ENCODE results near the gene ANKRD16. TPM values are rescaled to one million over a fixed set of nuclear protein-coding genes. Genes with fewer than 3 reads are reported as not detected.

Gene ANKRD16
- total and polyA plus RNA-seq, 2 donors from 2014 or later: 6.7 to 7.1 TPM

- H3K27me3 ChIP-seq (ENCODE audit: control insufficient read depth, insufficient read depth, low read length): no peaks in the 10 kb centered on the region
- peak within 1 kb of the TSS; percentile 90 to 95 (median 91) for H3K9ac ChIP-seq (ENCODE audit: low read length in 3 of 3)
- H3K4me3 ChIP-seq (ENCODE audit: low read length in 3 of 3): peak within 1 kb of the TSS; percentile 74 to 96 (median 96)
- FAIRE-seq (no peak), DNase-seq (peak; percentile 97 to 99 (median 98))
- no peaks in the 10 kb centered on the region for H3K36me3 ChIP-seq (ENCODE audit: control insufficient read depth in 2 of 3, insufficient read depth in 3 of 3, low read length in 3 of 3)
- no peak for TF ChIP-seq CTCF (IDR thresholded peaks at IDR 0.05; ENCODE audit: borderline replicate concordance, extremely low read depth, insufficient read depth)
- peak within 1 kb of the TSS; percentile 98 for H3K27ac ChIP-seq (ENCODE audit: low read depth in 2 of 2, low read length in 2 of 2)
- H3K9me3 ChIP-seq (ENCODE audit: control insufficient read depth in 2 of 3, insufficient read depth in 1 of 3, low read length in 3 of 3): no peaks in the 10 kb centered on the region
- intact Hi-C loops (cut with DNase I): no loop called here
- peaks cover 0 to 19% (median 19%) of the 10 kb centered on the region in 3 donors for H3K4me1 ChIP-seq (ENCODE audit: control insufficient read depth in 2 of 3, insufficient read depth in 2 of 3, low read depth in 1 of 3, low read length in 3 of 3)
Observed at GRCh38 chr10:5813341-5814109, 76.2 kb downstream of the ANKRD16 start, which contains the start of gene GDI2. Gene GDI2 (minus strand): TSS chr10:5813434. CDS start chr10:5813258, 176 bp downstream.

- peak overlapping the region; percentile 98 for H3K27ac ChIP-seq (ENCODE audit: low read depth in 2 of 2, low read length in 2 of 2)
- TF ChIP-seq CTCF (IDR thresholded peaks at IDR 0.05; ENCODE audit: borderline replicate concordance, extremely low read depth, insufficient read depth): no peak
- no peak for FAIRE-seq
- H3K27me3 ChIP-seq (ENCODE audit: control insufficient read depth, insufficient read depth, low read length): no peaks in the 10 kb centered on the region
- H3K4me1 ChIP-seq (ENCODE audit: control insufficient read depth in 2 of 3, insufficient read depth in 2 of 3, low read depth in 1 of 3, low read length in 3 of 3): peaks cover 0 to 19% (median 19%) of the 10 kb centered on the region in 3 donors
- H3K9me3 ChIP-seq (ENCODE audit: control insufficient read depth in 2 of 3, insufficient read depth in 1 of 3, low read length in 3 of 3): no peaks in the 10 kb centered on the region
- H3K4me3 ChIP-seq (ENCODE audit: low read length in 3 of 3): peak overlapping the region; percentile 74 to 96 (median 96)
- DNase-seq: no peak
- intact Hi-C loops (cut with DNase I): no loop called here
- H3K9ac ChIP-seq (ENCODE audit: low read length in 3 of 3): peak overlapping the region; percentile 74 to 91 (median 81)
- peaks cover 0 to 2% (median 0%) of the 10 kb centered on the region in 3 donors for H3K36me3 ChIP-seq (ENCODE audit: control insufficient read depth in 2 of 3, insufficient read depth in 3 of 3, low read length in 3 of 3)
Observed at GRCh38 chr10:5813091-5813340, 76.7 kb downstream of the ANKRD16 start.

GRCh38 chr10:5812283-5813090 lies 77.2 kb downstream of the ANKRD16 start:
- Histone ChIP-seq H3K36me3 (ENCODE audit: control insufficient read depth in 2 of 3, insufficient read depth in 3 of 3, low read length in 3 of 3) (peaks cover 0 to 2% (median 0%) of the 10 kb centered on the region in 3 donors), H3K27me3 (ENCODE audit: control insufficient read depth, insufficient read depth, low read length) (no peaks in the 10 kb centered on the region), H3K4me1 (ENCODE audit: control insufficient read depth in 2 of 3, insufficient read depth in 2 of 3, low read depth in 1 of 3, low read length in 3 of 3) (peaks cover 0 to 20% (median 19%) of the 10 kb centered on the region in 3 donors), H3K9me3 (ENCODE audit: control insufficient read depth in 2 of 3, insufficient read depth in 1 of 3, low read length in 3 of 3) (no peaks in the 10 kb centered on the region), H3K27ac (ENCODE audit: low read depth in 2 of 2, low read length in 2 of 2) (peak overlapping the region; percentile 98), H3K4me3 (ENCODE audit: low read length in 3 of 3) (peak overlapping the region; percentile 74 to 96 (median 96)), H3K9ac (ENCODE audit: low read length in 3 of 3) (peak overlapping the region; percentile 74 to 95 (median 91))
- DNase-seq: peak; percentile 38 to 92 (median 70)
- intact Hi-C loops (cut with DNase I): no loop called here
- no peak for FAIRE-seq
- TF ChIP-seq CTCF (IDR thresholded peaks at IDR 0.05; ENCODE audit: borderline replicate concordance, extremely low read depth, insufficient read depth): no peak

Other genes with a start within 250 kb of the ANKRD16 start
- gene ASB13, start 223.3 kb downstream of the ANKRD16 start, total RNA-seq: 47.7 TPM
- gene ASB13, start 223.3 kb downstream of the ANKRD16 start, polyA plus RNA-seq (ENCODE audit: insufficient read depth, low read depth, low replicate concordance): 95.1 TPM
- gene TASOR2, start 205.1 kb downstream of the ANKRD16 start, total RNA-seq: 58.8 TPM
- 3.9 TPM for gene TASOR2, start 205.1 kb downstream of the ANKRD16 start, polyA plus RNA-seq (ENCODE audit: insufficient read depth, low read depth, low replicate concordance)
- 168 TPM for gene GDI2, start 76.5 kb downstream of the ANKRD16 start, total RNA-seq
- 143 TPM for gene GDI2, start 76.5 kb downstream of the ANKRD16 start, polyA plus RNA-seq (ENCODE audit: insufficient read depth, low read depth, low replicate concordance)
- 76.5 TPM for gene FBH1, start 350 bp upstream of the ANKRD16 start, total RNA-seq
- 70.7 TPM for gene FBH1, start 350 bp upstream of the ANKRD16 start, polyA plus RNA-seq (ENCODE audit: insufficient read depth, low read depth, low replicate concordance)
- 13.9 TPM for gene IL15RA, start 87.7 kb upstream of the ANKRD16 start, total RNA-seq
- 6.8 TPM for gene IL15RA, start 87.7 kb upstream of the ANKRD16 start, polyA plus RNA-seq (ENCODE audit: insufficient read depth, low read depth, low replicate concordance)
- 11.9 TPM for gene IL2RA, start 172.5 kb upstream of the ANKRD16 start, total RNA-seq
- 0.54 TPM for gene IL2RA, start 172.5 kb upstream of the ANKRD16 start, polyA plus RNA-seq (ENCODE audit: insufficient read depth, low read depth, low replicate concordance)
- gene RBM17, start 199.1 kb upstream of the ANKRD16 start, total RNA-seq: 91.9 TPM
- 46.4 TPM for gene RBM17, start 199.1 kb upstream of the ANKRD16 start, polyA plus RNA-seq (ENCODE audit: insufficient read depth, low read depth, low replicate concordance)

Data from kidney (tissue), 14 donors.